ENCODE measurements around the gene MAMLD1. TPM values are rescaled to one million over a fixed set of nuclear protein-coding genes. Genes with fewer than 3 reads are reported as not detected.

The MAMLD1 gene
- total and polyA plus RNA-seq, 12 donors: 1.4 to 11.2 (median 6.5) TPM

GRCh38 chrX:150508018-150508417 lies 144.9 kb downstream of the MAMLD1 start:
- 40 to 58% (median 50%) methylated on average over 4 to 5 of the region's 5 CpGs; no CpG with 5 or more reads in 1 of the 4 donors for WGBS, 4 donors
- DNase-seq: peak; percentile 44 to 76 (median 73)
- peak overlapping the region in 1 of 4 donors; percentile 28 for H3K4me3 ChIP-seq
- no peak for TF ChIP-seq POLR2A (IDR thresholded peaks at IDR 0.05)
- TF ChIP-seq CTCF (IDR thresholded peaks at IDR 0.05): no peak
- intact Hi-C loops (cut with DNase I): loop anchor here in 1 of 2 donors (5.0 kb wide), 1 partner anchor 209 kb away; no protein-coding TSS in a partner anchor
- H3K4me1 ChIP-seq (replicated peaks in 1 of 2): peaks cover 7 to 14% of the 10 kb centered on the region in 2 donors
- H3K27me3 ChIP-seq: no peaks in the 10 kb centered on the region
- no peaks in the 10 kb centered on the region for H3K36me3 ChIP-seq (replicated peaks in 1 of 2)
- H3K9me3 ChIP-seq (replicated peaks in 1 of 3): no peaks in the 10 kb centered on the region
- peak overlapping the region; percentile 69 to 92 (median 79) for H3K27ac ChIP-seq

DNA sequence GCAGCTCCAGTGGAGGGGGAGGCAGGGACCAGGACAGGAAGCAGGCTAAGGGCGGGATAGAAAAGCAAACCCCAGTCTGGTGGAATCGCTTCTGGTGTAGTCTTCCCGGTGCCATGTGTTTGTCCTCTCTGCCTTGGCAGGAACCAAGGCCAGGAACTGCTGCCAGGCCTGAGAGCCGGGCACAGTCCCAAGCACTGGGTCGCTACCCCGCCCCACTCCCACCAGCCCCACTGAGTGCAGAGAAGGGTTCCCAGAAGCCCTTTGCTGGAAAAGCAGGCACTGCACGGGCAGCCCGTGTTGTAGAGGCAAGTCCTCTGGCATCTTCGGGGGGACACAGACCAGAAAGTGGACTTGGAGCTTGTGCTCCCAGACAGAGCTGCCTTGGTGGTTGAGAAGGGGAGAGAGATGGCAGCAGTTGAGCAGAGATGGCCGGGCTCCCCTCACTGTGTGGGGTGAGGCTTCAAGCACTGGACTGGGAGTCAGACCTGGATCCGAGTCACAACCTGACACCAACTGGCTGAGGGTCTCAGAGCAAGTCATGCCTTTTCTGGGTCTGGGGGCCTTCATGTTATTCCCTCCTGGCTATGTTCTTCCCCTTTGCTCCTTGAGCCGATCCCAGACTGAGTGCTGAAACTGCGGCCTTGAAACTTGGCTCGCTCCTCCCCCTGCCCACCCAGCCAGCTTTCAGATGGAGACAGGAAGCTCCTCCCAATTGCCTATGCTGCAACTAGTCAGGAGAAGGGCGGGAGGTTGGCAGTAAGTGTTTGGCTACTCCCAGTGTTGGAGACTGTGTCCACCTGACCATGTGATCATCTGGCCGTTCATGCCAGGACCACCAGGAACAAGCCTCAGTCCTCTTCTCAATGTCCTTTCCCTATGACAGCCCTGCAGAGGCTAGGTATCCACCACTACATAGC lies 145.6 kb downstream of the MAMLD1 start:
- Histone ChIP-seq H3K4me1 (replicated peaks in 1 of 2) (peaks cover 7 to 14% of the 10 kb centered on the region in 2 donors), H3K27ac (peak overlapping the region; percentile 69 to 92 (median 79)), H3K9me3 (replicated peaks in 1 of 3) (no peaks in the 10 kb centered on the region), H3K4me3 (peak overlapping the region in 1 of 4 donors; percentile 28), H3K27me3 (no peaks in the 10 kb centered on the region), H3K36me3 (replicated peaks in 1 of 2) (no peaks in the 10 kb centered on the region)
- intact Hi-C loops (cut with DNase I): loop anchor here in 1 of 2 donors (5.0 kb wide), 1 partner anchor 209 kb away; no protein-coding TSS in a partner anchor
- 20 to 41% (median 29%) methylated on average over 5 to 16 of the region's 16 CpGs for WGBS, 4 donors
- peak; percentile 75 to 88 (median 85) for DNase-seq
- no peak for TF ChIP-seq CTCF (IDR thresholded peaks at IDR 0.05)
- peak in 1 of 2 donors; percentile 57 for TF ChIP-seq POLR2A (IDR thresholded peaks at IDR 0.05)

DNA sequence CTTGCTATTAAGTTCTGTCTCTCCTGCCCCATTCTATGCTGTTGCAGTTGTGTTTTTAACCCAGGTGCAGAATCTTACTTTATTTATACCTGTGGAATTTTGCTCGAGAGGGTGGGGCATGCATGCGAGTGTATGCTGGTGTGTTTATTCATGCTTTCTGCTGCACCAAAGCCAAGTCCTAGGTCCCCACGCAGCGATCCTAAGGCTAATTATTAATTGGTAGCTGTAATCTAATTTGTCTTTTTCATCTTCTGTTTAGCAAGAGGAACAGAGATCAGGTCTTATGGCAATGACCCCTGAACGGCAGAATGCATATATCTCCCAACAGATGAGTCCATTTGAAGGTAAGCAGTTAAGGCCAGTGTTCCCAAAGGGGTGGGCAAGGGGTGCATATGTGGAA lies 146.6 kb downstream of the MAMLD1 start:
- Histone ChIP-seq H3K9me3 (replicated peaks in 1 of 3) (no peaks in the 10 kb centered on the region), H3K4me1 (replicated peaks in 1 of 2) (peaks cover 7 to 13% of the 10 kb centered on the region in 2 donors), H3K27ac (no peak overlapping the region), H3K27me3 (no peaks in the 10 kb centered on the region), H3K4me3 (no peak overlapping the region), H3K36me3 (replicated peaks in 1 of 2) (no peaks in the 10 kb centered on the region)
- DNase-seq: no peak
- WGBS, 4 donors: 65 to 81% (median 75%) methylated on average over 5 of the region's 5 CpGs
- intact Hi-C loops (cut with DNase I): loop anchor here in 1 of 2 donors (5.0 kb wide), 1 partner anchor 208 kb away; no protein-coding TSS in a partner anchor
- TF ChIP-seq POLR2A (IDR thresholded peaks at IDR 0.05): no peak
- TF ChIP-seq CTCF (IDR thresholded peaks at IDR 0.05): no peak

DNA sequence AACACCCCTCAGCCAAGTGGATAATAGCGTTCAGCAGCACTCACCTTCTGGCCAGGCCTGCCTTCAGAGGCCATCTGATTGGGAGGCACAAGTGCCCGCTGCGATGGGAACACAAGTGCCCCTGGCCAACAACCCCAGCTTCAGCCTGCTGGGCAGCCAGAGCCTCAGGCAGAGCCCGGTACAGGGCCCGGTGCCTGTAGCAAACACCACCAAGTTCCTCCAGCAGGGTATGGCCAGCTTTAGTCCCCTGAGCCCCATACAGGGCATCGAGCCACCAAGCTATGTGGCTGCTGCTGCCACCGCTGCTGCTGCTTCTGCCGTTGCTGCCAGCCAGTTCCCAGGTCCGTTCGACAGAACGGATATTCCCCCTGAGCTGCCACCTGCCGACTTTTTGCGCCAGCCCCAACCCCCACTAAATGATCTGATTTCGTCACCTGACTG lies 149.4 kb downstream of the MAMLD1 start:
- Histone ChIP-seq H3K27me3 (no peaks in the 10 kb centered on the region), H3K27ac (no peak overlapping the region), H3K4me3 (no peak overlapping the region), H3K36me3 (replicated peaks in 1 of 2) (no peaks in the 10 kb centered on the region), H3K9me3 (replicated peaks in 1 of 3) (no peaks in the 10 kb centered on the region), H3K4me1 (replicated peaks in 1 of 2) (peaks cover under 1 to 7% of the 10 kb centered on the region in 2 donors)
- no peak for TF ChIP-seq CTCF (IDR thresholded peaks at IDR 0.05)
- TF ChIP-seq POLR2A (IDR thresholded peaks at IDR 0.05): no peak
- intact Hi-C loops (cut with DNase I): no loop called here
- WGBS, 4 donors: 80 to 94% (median 84%) methylated on average over 1 to 14 of the region's 14 CpGs
- no peak for DNase-seq
